SK-N-SH (cell line): ENCODE measurements around the gene GGTLC2. TPM values are rescaled to one million over a fixed set of nuclear protein-coding genes. Genes with fewer than 3 reads are reported as not detected.
"Not testable (repeated sequence)": the region's sequence is repeated elsewhere in the genome, so short reads cannot be mapped to it uniquely, and the experiment has no call there.

Experiments used
- CTCF ChIA-PET: fragments of 300-600, 350-600 bp; formaldehyde crosslinking; extraction: SDS; loops from one replicate; lab custom pipeline; 2021; lab: Yijun Ruan, JAX
- POLR2A ChIA-PET: fragments of 350-600 bp; sonication (Branson Sonifier 250); formaldehyde crosslinking; extraction: SDS; loops from one replicate; lab custom pipeline; 2020; ENCODE audit warnings: antibody characterized with exemption, inconsistent platforms; lab: Yijun Ruan, JAX
- DNase-seq: peaks from one replicate; pipeline ENCODE4 v3.0.0; 2012
- H2AFZ ChIP-seq: fragments of 200-600 bp; sonication (generic); 2 replicates; pipeline ENCODE4 v1.8.1; 2016; ENCODE audit warnings: antibody characterized with exemption, mild to moderate bottlenecking, low read depth
- H3F3A ChIP-seq: fragments of 200-600 bp; sonication (generic); replicated peaks from 2 replicates; pipeline ENCODE3; 2016; ENCODE audit warnings: antibody characterized with exemption, mild to moderate bottlenecking; ENCODE audit not compliant: insufficient read depth
- H3K27ac ChIP-seq, 2 experiments: fragments of 200-500 bp in 1 of 2; fragments of 200-600 bp in 1 of 2; sonication (Bioruptor generic) in 1 of 2; sonication (generic), shearing (Covaris generic) in 1 of 2; 2 replicates each; pipeline versions ENCODE4 v1.5.1 to v1.6.1; 2014 to 2016; ENCODE audit warnings: low read depth in 2 of 2, inconsistent platforms in 1 of 2, low read length in 1 of 2, mild to moderate bottlenecking in 1 of 2, mixed read lengths in 1 of 2
- H3K27me3 ChIP-seq: fragments of 200-600 bp; sonication (generic), shearing (Covaris generic); 2 replicates; pipeline ENCODE4 v1.6.1; 2016; ENCODE audit warnings: mixed run types; ENCODE audit not compliant: insufficient read depth
- H3K36me3 ChIP-seq, 2 experiments: fragments of 200-500 bp in 1 of 2; fragments of 200-600 bp in 1 of 2; sonication (Bioruptor generic) in 1 of 2; sonication (generic) in 1 of 2; replicated peaks in 1 of 2; 2 replicates each; pipeline versions ENCODE3 to v1.5.1; 2014 to 2016; ENCODE audit warnings: low read length in 1 of 2, mild to moderate bottlenecking in 1 of 2; ENCODE audit not compliant: insufficient read depth in 2 of 2, control insufficient read depth in 1 of 2
- H3K4me1 ChIP-seq, 2 experiments: fragments of 200-500 bp in 1 of 2; fragments of 200-600 bp in 1 of 2; sonication (Bioruptor generic) in 1 of 2; sonication (generic), shearing (Covaris generic) in 1 of 2; 2 replicates each; pipeline versions ENCODE4 v1.5.1 to v1.6.1; 2014 to 2016; ENCODE audit warnings: low read depth in 1 of 2, low read length in 1 of 2, mixed run types in 1 of 2; ENCODE audit not compliant: insufficient read depth in 2 of 2, control insufficient read depth in 1 of 2
- H3K4me2 ChIP-seq: fragments of 200-600 bp; sonication (generic), shearing (Covaris generic); 2 replicates; pipeline ENCODE4 v1.6.1; 2017; ENCODE audit warnings: mixed run types
- H3K4me3 ChIP-seq, 2 experiments: fragments of 200-500 bp in 1 of 2; fragments of 200-600 bp in 1 of 2; sonication (Bioruptor generic) in 1 of 2; sonication (generic), shearing (Covaris generic) in 1 of 2; 2 replicates each; pipeline versions ENCODE4 v1.5.1 to v1.8.1; 2014 to 2016; ENCODE audit warnings: low read depth in 2 of 2, inconsistent platforms in 1 of 2, low read length in 1 of 2, mild to moderate bottlenecking in 1 of 2, mixed read lengths in 1 of 2, moderate library complexity in 1 of 2
- H3K79me2 ChIP-seq: fragments of 200-600 bp; sonication (generic); 2 replicates; pipeline ENCODE4 v1.8.1; 2017; ENCODE audit warnings: mild to moderate bottlenecking; ENCODE audit not compliant: insufficient read depth
- H3K9ac ChIP-seq: fragments of 200-600 bp; sonication (generic); 2 replicates; pipeline ENCODE4 v1.6.1; 2017; ENCODE audit warnings: mixed run types
- H3K9me2 ChIP-seq: fragments of 200-600 bp; sonication (generic); 2 replicates; pipeline ENCODE4 v1.6.1; 2017; ENCODE audit warnings: mixed run types
- H3K9me3 ChIP-seq: fragments of 200-600 bp; sonication (generic); 2 replicates; pipeline ENCODE4 v1.6.1; 2017; ENCODE audit warnings: mixed run types, mild to moderate bottlenecking, moderate library complexity
- H4K20me1 ChIP-seq: fragments of 200-600 bp; sonication (generic); 2 replicates; pipeline ENCODE4 v1.6.1; 2017; ENCODE audit warnings: mild to moderate bottlenecking, mixed run types; ENCODE audit not compliant: insufficient read depth
- EZH2phosphoT487 ChIP-seq: fragments of 200-600 bp; sonication (generic); IDR thresholded peaks from 2 replicates; pipeline ENCODE4 v1.6.1; 2017; ENCODE audit warnings: low read depth, mixed run types, mild to moderate bottlenecking, antibody characterized with exemption, moderate library complexity, borderline replicate concordance
- FOXJ3 ChIP-seq: sonication (generic); formaldehyde crosslinking; IDR thresholded peaks from 2 replicates; pipeline ENCODE4 v1.5.1; 2020; ENCODE audit warnings: mild to moderate bottlenecking, missing genetic modification reagents
- NRF1 ChIP-seq: IDR thresholded peaks from 2 replicates; pipeline ENCODE4 v1.6.1; 2012; ENCODE audit warnings: low read depth, mild to moderate bottlenecking, low read length
- RXRA ChIP-seq: IDR thresholded peaks from 2 replicates; pipeline ENCODE4 v1.4.0; 2012; ENCODE audit warnings: low read depth, mild to moderate bottlenecking, borderline replicate concordance
- YY1 ChIP-seq: IDR thresholded peaks from 2 replicates; pipeline ENCODE4 v1.4.0; 2012; ENCODE audit warnings: low read depth, mild to moderate bottlenecking
- WGBS: methylation state at CpG from one replicate; pipeline ENCODE4 v1.1.6; 2017; ENCODE audit warnings: low lambda C conversion rate; 5-methylcytosine and 5-hydroxymethylcytosine counted together
- polyA plus RNA-seq, 3 experiments: library from polyadenylated mRNA; depleted of rRNA; stranded (reverse); fragments of >200 nt; gene quantifications; 2 replicates each; pipeline ENCODE4 v1.2.3, GENCODE V29; 2012

Gene GGTLC2
- polyA plus RNA-seq, 1 of the 3 experiments (the other 2 are of a cell fraction), result not detected

DNA sequence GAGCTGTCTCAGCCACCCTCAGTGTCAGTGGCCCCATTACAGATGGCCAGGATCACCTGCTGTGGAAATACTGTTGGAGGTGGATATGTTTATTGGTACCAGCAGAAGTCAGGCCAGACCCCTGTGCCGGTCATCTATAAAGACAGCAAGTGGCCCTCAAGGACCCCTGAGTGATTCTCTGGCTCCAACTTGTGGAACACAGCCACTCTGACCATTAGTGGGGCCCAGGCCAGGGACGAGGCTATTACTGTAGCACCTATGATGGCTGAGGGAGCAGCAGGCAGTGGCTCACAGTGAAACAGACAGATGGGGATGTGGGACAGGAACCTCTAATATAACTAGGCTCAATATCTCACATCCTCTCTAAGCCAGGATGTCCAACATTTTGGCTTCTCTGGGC, 25.5 kb upstream of the GGTLC2 start:
- no peak overlapping the region for H3K9ac ChIP-seq
- H3K36me3 ChIP-seq, result no peaks in the 10 kb centered on the region
- no peak overlapping the region for H3K4me3 ChIP-seq
- H3K79me2 ChIP-seq, result no peaks in the 10 kb centered on the region
- WGBS, result 7% methylated on average over 2 of the region's 2 CpGs
- H3K4me2 ChIP-seq, result no peak overlapping the region
- H3F3A ChIP-seq, result no peaks in the 10 kb centered on the region
- ChIA-PET POLR2A (interaction anchor here (0.8 kb wide), 1 partner anchor 68 kb away, joined by 3 read pairs; no protein-coding TSS in a partner anchor), CTCF (interaction anchor here (1.2 to 2.4 kb wide), 4 partner anchors 27 to 265 kb away, joined by 3 to 8 read pairs (median 7); partner anchors contain the start of gene PRAME)
- no peaks in the 10 kb centered on the region for H3K9me2 ChIP-seq
- H2AFZ ChIP-seq, result no peak overlapping the region
- DNase-seq, result no peak
- no peak overlapping the region for H3K27ac ChIP-seq
- no peak for TF ChIP-seq FOXJ3
- no peaks in the 10 kb centered on the region for H3K4me1 ChIP-seq
- no peaks in the 10 kb centered on the region for H3K9me3 ChIP-seq
- H4K20me1 ChIP-seq, result no peaks in the 10 kb centered on the region
- H3K27me3 ChIP-seq, result no peaks in the 10 kb centered on the region; the same call in 1 of the 2 replicates

DNA sequence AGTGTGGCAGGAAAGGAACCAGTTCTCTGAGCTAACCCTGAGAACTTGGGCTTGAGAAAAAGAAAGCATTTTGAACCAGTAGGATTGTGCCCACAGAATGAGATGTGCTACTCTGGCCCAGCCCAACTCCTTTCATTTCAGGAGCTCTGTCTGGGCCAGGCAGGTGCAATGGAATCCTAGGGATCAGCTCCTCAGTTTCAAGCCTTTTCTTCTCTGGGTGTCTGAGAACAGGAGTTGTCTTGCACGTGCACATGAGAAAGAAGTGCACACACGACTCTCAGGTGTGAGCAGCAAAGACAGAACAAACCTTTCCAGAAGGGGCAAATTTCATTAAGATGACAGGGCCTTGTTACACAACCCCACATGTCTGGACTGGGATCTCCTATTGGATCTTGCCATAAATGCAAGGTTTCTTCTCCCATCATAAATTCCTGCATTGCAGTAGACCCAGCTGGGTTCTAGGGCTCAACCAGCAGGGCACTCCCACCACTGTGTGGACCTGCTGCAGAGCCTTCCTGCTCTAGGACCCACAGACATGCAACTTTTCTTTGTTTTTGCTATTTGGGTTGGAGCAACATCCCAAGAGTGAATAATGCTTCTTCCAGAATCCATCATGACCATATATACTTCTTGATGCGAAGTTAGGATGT, 24.5 kb upstream of the GGTLC2 start:
- Histone ChIP-seq H3K4me1 (no peaks in the 10 kb centered on the region), H3K27me3 (no peaks in the 10 kb centered on the region; the same call in 1 of the 2 replicates), H3K9me2 (no peaks in the 10 kb centered on the region), H3K4me3 (no peak overlapping the region), H4K20me1 (no peaks in the 10 kb centered on the region), H3K36me3 (no peaks in the 10 kb centered on the region), H2AFZ (no peak overlapping the region), H3K79me2 (no peaks in the 10 kb centered on the region)
- ChIA-PET CTCF (interaction anchor here (0.7 to 2.2 kb wide), 5 partner anchors 28 to 264 kb away, joined by 3 to 7 read pairs (median 4); partner anchors contain the start of gene PRAME), POLR2A (no interaction called here)
- 2% methylated on average over 3 of the region's 3 CpGs for WGBS
- no peak for TF ChIP-seq EZH2phosphoT487
- no peak for TF ChIP-seq RXRA
- TF ChIP-seq NRF1, result no peak
- TF ChIP-seq YY1, result no peak
- TF ChIP-seq, all 33 proteins: peak for 0
- DNase-seq, result no peak
- H3F3A ChIP-seq, result no peaks in the 10 kb centered on the region
- H3K9ac ChIP-seq, result no peak overlapping the region
- no peak overlapping the region for H3K27ac ChIP-seq
- H3K4me2 ChIP-seq, result no peak overlapping the region
- no peaks in the 10 kb centered on the region for H3K9me3 ChIP-seq

DNA sequence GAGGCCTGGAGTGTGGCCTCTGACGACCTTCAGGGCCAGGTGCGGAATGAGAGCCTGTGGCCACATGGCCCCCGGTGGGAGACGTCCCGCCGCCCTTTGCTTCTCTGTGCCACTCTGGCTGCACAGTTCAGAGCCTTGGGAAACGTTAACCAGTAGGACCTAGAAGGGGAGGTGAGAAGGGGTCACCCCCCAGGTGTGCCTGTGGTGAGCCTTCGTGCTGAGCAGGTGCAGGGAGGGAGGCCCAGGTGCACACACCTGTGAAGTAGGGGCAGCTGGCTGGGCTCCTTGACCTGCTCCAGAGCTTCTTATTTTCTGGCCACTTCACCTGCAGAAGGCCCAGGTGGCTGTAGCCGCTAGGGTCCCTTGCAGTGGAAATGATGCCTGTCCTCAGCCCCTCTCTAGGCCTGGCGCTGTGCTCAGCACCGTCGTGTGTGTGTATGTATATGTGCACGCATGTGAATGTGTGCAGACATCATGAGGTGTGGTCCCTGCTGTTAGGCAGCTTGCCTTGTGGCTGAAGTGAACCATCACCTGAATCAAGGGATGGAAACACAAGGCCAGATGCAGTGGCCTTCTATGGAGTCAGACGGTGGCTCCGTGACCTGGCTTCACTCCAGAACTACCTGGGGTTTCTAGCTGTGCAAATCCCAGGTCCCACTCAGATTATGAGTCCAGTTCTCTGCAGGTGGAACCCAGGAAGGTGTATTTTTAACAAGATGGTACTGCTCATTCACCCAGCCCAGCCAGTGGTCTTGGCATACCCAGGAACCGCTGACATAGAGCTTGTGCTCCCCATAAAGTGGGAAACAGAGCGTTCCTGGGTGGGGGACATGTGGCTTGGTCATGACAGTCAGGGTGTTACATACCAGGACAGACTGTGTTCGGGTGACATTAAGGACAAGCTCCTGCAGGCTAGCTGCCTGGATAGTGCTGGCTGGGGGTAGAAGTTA, 15.6 kb upstream of the GGTLC2 start:
- H3K79me2 ChIP-seq, H3K4me2 ChIP-seq, H3K9ac ChIP-seq, H3K9me2 ChIP-seq, H3F3A ChIP-seq, POLR2A ChIA-PET, H4K20me1 ChIP-seq, H3K4me3 ChIP-seq, H3K27me3 ChIP-seq, H2AFZ ChIP-seq, H3K36me3 ChIP-seq, DNase-seq, H3K4me1 ChIP-seq, H3K27ac ChIP-seq, H3K9me3 ChIP-seq: not testable (repeated sequence)
- CTCF ChIA-PET, result interaction anchor here (0.5 kb wide), 1 partner anchor 141 kb away, joined by 3 read pairs; no protein-coding TSS in a partner anchor
- WGBS, result 32% methylated on average over 5 of the region's 18 CpGs

DNA sequence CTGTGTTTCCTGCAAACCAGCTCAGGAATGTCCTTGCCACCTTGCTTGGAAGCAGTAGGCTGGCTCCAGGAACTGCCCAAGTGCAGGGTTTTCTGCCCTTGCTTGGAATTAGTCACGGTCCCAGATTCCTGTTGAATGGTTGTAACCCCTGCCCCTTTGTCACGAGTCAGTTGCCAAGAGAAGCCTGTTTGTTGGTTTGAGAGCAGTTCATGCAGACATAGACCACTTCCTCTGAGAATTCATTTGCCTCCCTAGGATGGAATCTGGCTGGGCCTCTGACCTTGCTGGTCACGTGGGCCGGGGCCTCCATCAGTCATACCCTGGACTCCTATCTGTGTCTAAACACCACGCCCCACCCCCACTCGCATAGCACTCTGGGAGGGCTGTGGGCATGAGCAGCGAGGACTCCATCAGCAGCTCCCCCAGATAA, 13.2 kb upstream of the GGTLC2 start:
- CTCF ChIA-PET, H3K9ac ChIP-seq, H3K4me2 ChIP-seq, H3K36me3 ChIP-seq, H3K9me3 ChIP-seq, H3K27ac ChIP-seq, H3K79me2 ChIP-seq, POLR2A ChIA-PET, DNase-seq, H2AFZ ChIP-seq, H3K4me1 ChIP-seq, H3K4me3 ChIP-seq, H3K27me3 ChIP-seq, H3K9me2 ChIP-seq, H4K20me1 ChIP-seq, H3F3A ChIP-seq: not testable (repeated sequence)
- WGBS, result 37% methylated on average over 4 of the region's 7 CpGs

DNA sequence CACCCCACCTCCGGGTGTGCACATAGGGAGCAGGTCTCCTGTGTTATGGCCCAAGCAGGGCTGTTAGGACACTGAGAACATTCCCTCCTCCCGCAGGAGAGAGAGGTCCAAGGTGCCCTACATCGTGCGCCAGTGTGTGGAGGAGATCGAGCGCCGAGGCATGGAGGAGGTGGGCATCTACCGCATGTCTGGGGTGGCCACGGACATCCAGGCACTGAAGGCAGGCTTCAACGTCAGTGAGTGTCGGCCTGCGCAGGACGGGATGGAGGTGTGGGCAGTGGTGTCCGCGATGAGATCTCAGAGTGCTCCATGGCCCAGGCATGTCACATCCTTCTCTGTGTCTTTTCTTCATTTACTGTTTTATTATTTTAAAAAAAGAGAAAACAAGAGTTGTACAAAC, 12.2 kb upstream of the GGTLC2 start:
- H3F3A ChIP-seq, POLR2A ChIA-PET, H3K27me3 ChIP-seq, H3K9ac ChIP-seq, H3K4me3 ChIP-seq, H3K9me2 ChIP-seq, H3K4me2 ChIP-seq, CTCF ChIA-PET, H3K4me1 ChIP-seq, H3K79me2 ChIP-seq, H2AFZ ChIP-seq, H3K9me3 ChIP-seq, H4K20me1 ChIP-seq, H3K36me3 ChIP-seq, H3K27ac ChIP-seq, DNase-seq: not testable (repeated sequence)
- WGBS, result 97% methylated on average over 5 of the region's 15 CpGs
